ENCODE data around the gene UBL4B. TPM values are rescaled to one million over a fixed set of nuclear protein-coding genes. Genes with fewer than 3 reads are reported as not detected.

UBL4B gene
- total RNA-seq, 1 donor from 2014 or later = not detected

DNA sequence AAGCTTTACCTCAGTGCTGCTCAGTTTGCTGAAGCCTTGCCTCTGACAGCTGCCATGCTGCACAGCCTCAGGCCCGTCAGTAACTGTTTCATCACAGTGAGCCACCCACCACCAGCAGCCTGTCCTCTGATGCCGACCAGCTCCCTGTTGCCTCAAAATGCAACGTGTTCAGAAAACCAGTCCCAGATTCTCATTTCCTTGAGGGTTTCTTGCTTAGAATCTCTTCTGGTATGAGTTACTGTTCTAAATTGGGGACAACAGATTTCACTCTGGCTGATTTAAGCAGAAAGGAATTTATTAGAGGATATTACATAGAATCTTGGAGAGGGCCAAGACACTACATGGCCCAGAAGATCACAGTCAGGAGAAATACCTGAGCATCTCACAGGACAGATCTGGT, 11.0 kb downstream of the UBL4B start:
- peaks cover 4% of the 10 kb centered on the region for H3K27me3 Mint-ChIP-seq (ENCODE audit: low read depth)
- H3K4me3 Mint-ChIP-seq (ENCODE audit: unreplicated experiment) = no peak overlapping the region
- no peak for TF ChIP-seq CTCF (IDR thresholded peaks at IDR 0.05)
- peaks cover 9% of the 10 kb centered on the region for H3K4me1 Mint-ChIP-seq (ENCODE audit: low read depth)
- no peaks in the 10 kb centered on the region for H3K36me3 Mint-ChIP-seq (ENCODE audit: low read depth)
- no peak for DNase-seq (ENCODE audit: low spot score)
- peaks cover 13% of the 10 kb centered on the region for H3K9me3 Mint-ChIP-seq (ENCODE audit: low read depth)
- H3K27ac Mint-ChIP-seq (ENCODE audit: unreplicated experiment) = no peak overlapping the region

DNA sequence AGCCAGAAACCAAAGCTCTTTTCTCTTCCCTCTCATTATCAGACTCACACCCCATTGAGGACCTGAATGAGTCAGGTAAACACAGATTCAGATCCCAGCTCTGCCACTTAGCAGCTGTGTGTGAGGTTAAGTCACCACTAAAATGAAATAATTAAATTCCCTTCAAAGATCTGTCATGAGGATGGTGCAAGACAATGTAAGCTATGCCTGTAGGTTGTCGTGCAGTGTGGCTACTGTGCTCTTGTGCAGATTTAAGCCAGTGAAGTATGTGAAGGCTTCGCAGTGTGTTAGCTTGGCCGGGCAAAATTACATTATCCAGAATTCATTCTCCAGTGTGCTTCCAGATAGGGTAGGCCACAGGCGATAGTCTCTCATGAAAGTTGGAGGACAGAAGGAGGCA, 13.6 kb downstream of the UBL4B start:
- Mint-ChIP-seq H3K9me3 (ENCODE audit: low read depth) (peaks cover 13% of the 10 kb centered on the region), H3K4me3 (ENCODE audit: unreplicated experiment) (no peak overlapping the region), H3K27me3 (ENCODE audit: low read depth) (peaks cover 11% of the 10 kb centered on the region), H3K27ac (ENCODE audit: unreplicated experiment) (no peak overlapping the region), H3K36me3 (ENCODE audit: low read depth) (no peaks in the 10 kb centered on the region), H3K4me1 (ENCODE audit: low read depth) (peaks cover 9% of the 10 kb centered on the region)
- no peak for TF ChIP-seq CTCF (IDR thresholded peaks at IDR 0.05)
- no peak for DNase-seq (ENCODE audit: low spot score)

DNA sequence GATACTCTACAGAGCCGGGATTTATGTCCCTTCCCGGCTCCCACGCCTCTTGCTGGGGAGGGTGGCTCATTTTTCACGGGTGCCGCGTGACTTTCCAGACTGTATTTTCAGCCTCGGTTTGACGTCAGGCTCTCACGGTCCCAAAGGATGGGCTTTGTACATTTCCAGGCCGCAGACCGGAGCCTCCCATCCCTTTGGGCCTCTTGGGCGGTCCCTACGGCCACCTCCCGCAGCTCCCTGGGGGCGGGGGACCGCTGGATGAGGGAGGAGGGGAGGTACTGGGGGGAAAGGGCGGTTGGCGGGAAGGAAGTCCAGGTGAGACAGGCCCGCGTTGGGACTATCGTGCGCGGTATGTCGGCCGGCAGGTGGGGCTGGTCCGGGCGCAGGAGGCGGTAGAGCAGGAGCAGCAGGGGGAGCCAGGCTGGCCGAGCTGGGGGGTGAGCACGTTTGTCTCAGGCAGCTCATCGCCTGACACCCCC, 17.9 kb downstream of the UBL4B start:
- Mint-ChIP-seq H3K9me3 (ENCODE audit: low read depth) (peaks cover 4% of the 10 kb centered on the region), H3K36me3 (ENCODE audit: low read depth) (no peaks in the 10 kb centered on the region), H3K4me3 (ENCODE audit: unreplicated experiment) (no peak overlapping the region), H3K4me1 (ENCODE audit: low read depth) (no peaks in the 10 kb centered on the region), H3K27me3 (ENCODE audit: low read depth) (peaks cover 17% of the 10 kb centered on the region), H3K27ac (ENCODE audit: unreplicated experiment) (no peak overlapping the region)
- TF ChIP-seq CTCF (IDR thresholded peaks at IDR 0.05) = peak; percentile 45
- DNase-seq (ENCODE audit: low spot score) = no peak

DNA sequence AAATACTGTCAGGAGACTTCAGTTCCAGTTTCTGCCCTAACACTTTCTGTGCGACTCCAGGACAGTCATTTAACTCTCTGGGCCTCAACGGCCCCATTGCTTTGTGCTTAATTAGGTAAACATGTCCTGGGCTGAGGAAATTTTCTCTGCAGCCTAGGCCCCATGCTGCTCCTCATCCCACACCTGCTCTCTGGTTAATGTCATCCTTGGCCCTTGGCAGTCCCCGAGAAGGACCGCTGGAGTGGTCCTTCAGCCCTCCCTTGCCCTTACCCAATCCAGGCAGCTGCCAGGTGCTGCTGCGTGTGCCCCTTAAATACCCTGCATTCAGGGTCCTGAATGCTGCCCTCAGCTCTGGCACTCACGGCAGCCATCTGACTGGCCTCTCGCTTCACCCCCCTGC, 18.7 kb downstream of the UBL4B start:
- Mint-ChIP-seq H3K4me1 (ENCODE audit: low read depth) (no peaks in the 10 kb centered on the region), H3K27ac (ENCODE audit: unreplicated experiment) (no peak overlapping the region), H3K36me3 (ENCODE audit: low read depth) (no peaks in the 10 kb centered on the region), H3K27me3 (ENCODE audit: low read depth) (peaks cover 25% of the 10 kb centered on the region), H3K4me3 (ENCODE audit: unreplicated experiment) (no peak overlapping the region), H3K9me3 (ENCODE audit: low read depth) (no peaks in the 10 kb centered on the region)
- no peak for DNase-seq (ENCODE audit: low spot score)
- no peak for TF ChIP-seq CTCF (IDR thresholded peaks at IDR 0.05)

DNA sequence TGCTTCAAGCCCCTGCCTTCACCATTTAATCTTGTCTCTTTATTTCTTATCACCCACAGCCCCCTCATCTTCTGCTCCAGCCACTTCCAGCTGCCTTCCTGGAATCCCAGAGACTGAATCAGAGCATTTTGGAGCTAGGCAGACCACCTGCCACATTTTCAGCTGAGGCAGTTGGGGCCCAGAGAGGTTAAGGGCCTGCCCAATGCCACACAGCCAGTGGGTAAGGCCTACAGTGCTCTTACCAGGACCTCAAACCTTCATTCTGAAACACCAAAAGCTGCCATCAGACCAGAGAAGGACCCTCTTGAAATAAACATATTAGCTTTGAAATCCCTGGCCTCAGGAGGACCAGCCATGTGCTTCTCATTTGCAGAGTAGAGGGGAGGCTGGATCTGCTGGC, 20.4 kb downstream of the UBL4B start:
- Mint-ChIP-seq H3K27ac (ENCODE audit: unreplicated experiment) (no peak overlapping the region), H3K4me3 (ENCODE audit: unreplicated experiment) (no peak overlapping the region), H3K4me1 (ENCODE audit: low read depth) (peaks cover 6% of the 10 kb centered on the region), H3K27me3 (ENCODE audit: low read depth) (peaks cover 39% of the 10 kb centered on the region), H3K9me3 (ENCODE audit: low read depth) (no peaks in the 10 kb centered on the region), H3K36me3 (ENCODE audit: low read depth) (no peaks in the 10 kb centered on the region)
- TF ChIP-seq CTCF (IDR thresholded peaks at IDR 0.05) = no peak
- DNase-seq (ENCODE audit: low spot score) = no peak
